CD14-positive monocyte (primary cell): ENCODE measurements around the gene ASCC3. TPM values are rescaled to one million over a fixed set of nuclear protein-coding genes. Genes with fewer than 3 reads are reported as not detected.

Experiments
- DNase-seq, 3 donors: peaks; one replicate each; pipeline ENCODE4 v3.0.0-alpha.2; 2011 to 2022
- H2AFZ ChIP-seq: 2 replicates; pipeline ENCODE4 v1.6.0; 2012; ENCODE audit warnings: mild to moderate bottlenecking, low read depth, low read length, inconsistent platforms; ENCODE audit not compliant: insufficient read depth, poor library complexity, severe bottlenecking
- H3K27ac ChIP-seq, 2 donors: 1 replicate in 1 of 2; 2 replicates in 1 of 2; pipeline ENCODE4 v1.5.1; 2012 to 2013; ENCODE audit warnings: low read length in 2 of 2, control low read depth in 1 of 2, inconsistent platforms in 1 of 2, low read depth in 1 of 2, mild to moderate bottlenecking in 1 of 2
- H3K27me3 ChIP-seq, 2 donors: one replicate each; pipeline versions ENCODE4 v1.6.0 to v1.6.1; 2011 to 2013; ENCODE audit warnings: low read length in 2 of 2; ENCODE audit not compliant: control insufficient read depth in 2 of 2, insufficient read depth in 2 of 2
- H3K36me3 ChIP-seq, 2 donors: replicated peaks in 1 of 2; 1 replicate in 1 of 2; 2 replicates in 1 of 2; pipeline versions ENCODE4 v1.5.1 to v1.6.1; 2012 to 2013; ENCODE audit warnings: low read length in 2 of 2, control low read depth in 1 of 2, inconsistent platforms in 1 of 2, mild to moderate bottlenecking in 1 of 2; ENCODE audit not compliant: insufficient read depth in 2 of 2, control insufficient read depth in 1 of 2
- H3K4me1 ChIP-seq, 2 donors: 1 replicate in 1 of 2; 2 replicates in 1 of 2; pipeline versions ENCODE4 v1.5.1 to v1.6.1; 2012 to 2013; ENCODE audit warnings: low read length in 2 of 2, control low read depth in 1 of 2, inconsistent platforms in 1 of 2, mild to moderate bottlenecking in 1 of 2, moderate library complexity in 1 of 2; ENCODE audit not compliant: insufficient read depth in 2 of 2, control insufficient read depth in 1 of 2
- H3K4me2 ChIP-seq: replicated peaks from 2 replicates; pipeline ENCODE3; 2012; ENCODE audit warnings: low read length, moderate library complexity, mild to moderate bottlenecking; ENCODE audit not compliant: poor library complexity, severe bottlenecking; ENCODE audit errors: extremely low read depth
- H3K4me3 ChIP-seq, 3 experiments: fragments of 200-600 bp in 1 of 3; sonication (generic) in 1 of 3; replicated peaks in 1 of 3; 1 replicate in 2 of 3; 2 replicates in 1 of 3; pipeline ENCODE4 v1.5.1; 2011 to 2013; ENCODE audit warnings: low read length in 3 of 3, mild to moderate bottlenecking in 3 of 3, control low read depth in 2 of 3, low read depth in 2 of 3, inconsistent platforms in 1 of 3, moderate library complexity in 1 of 3
- H3K79me2 ChIP-seq: 2 replicates; pipeline ENCODE4 v1.6.0; 2012; ENCODE audit warnings: mild to moderate bottlenecking, control low read depth, inconsistent platforms, low read length, moderate library complexity; ENCODE audit not compliant: insufficient read depth
- H3K9ac ChIP-seq: 2 replicates; pipeline ENCODE4 v1.6.0; 2017; ENCODE audit warnings: low read length, mild to moderate bottlenecking; ENCODE audit not compliant: insufficient read depth, poor library complexity, severe bottlenecking
- H3K9me3 ChIP-seq, 2 donors: replicated peaks in 1 of 2; 1 replicate in 1 of 2; 2 replicates in 1 of 2; pipeline versions ENCODE4 v1.5.1 to v1.6.1; 2012 to 2013; ENCODE audit warnings: low read length in 2 of 2, control low read depth in 1 of 2; ENCODE audit not compliant: control insufficient read depth in 1 of 2, insufficient read depth in 1 of 2
- H4K20me1 ChIP-seq: 2 replicates; pipeline ENCODE4 v1.6.0; 2012; ENCODE audit warnings: mild to moderate bottlenecking, low read length, control low read depth, moderate library complexity; ENCODE audit not compliant: insufficient read depth
- H3K27ac Mint-ChIP-seq, 7 donors: one replicate each; pipeline ENCODE4 v1.8.0; 2020; ENCODE audit warnings: mild to moderate bottlenecking in 7 of 7, mixed read lengths in 7 of 7, moderate library complexity in 6 of 7, inconsistent platforms in 2 of 7
- H3K27me3 Mint-ChIP-seq, 3 donors: one replicate each; pipeline ENCODE4 v1.8.0; 2021 to 2022; ENCODE audit warnings: low read depth in 3 of 3, mild to moderate bottlenecking in 3 of 3, mixed read lengths in 3 of 3, moderate library complexity in 3 of 3, inconsistent platforms in 1 of 3
- H3K36me3 Mint-ChIP-seq, 2 donors: one replicate each; pipeline ENCODE4 v1.8.0; 2020; ENCODE audit warnings: mixed read lengths in 2 of 2, inconsistent platforms in 1 of 2, mild to moderate bottlenecking in 1 of 2
- H3K4me1 Mint-ChIP-seq: one replicate; pipeline ENCODE4 v1.8.0; 2020; ENCODE audit warnings: mild to moderate bottlenecking, mixed read lengths
- H3K4me3 Mint-ChIP-seq, 2 donors: one replicate each; pipeline ENCODE4 v1.8.0; 2020; ENCODE audit warnings: mild to moderate bottlenecking in 2 of 2, mixed read lengths in 2 of 2, moderate library complexity in 1 of 2
- H3K9me3 Mint-ChIP-seq, 7 donors: one replicate each; pipeline ENCODE4 v1.8.0; 2020 to 2022; ENCODE audit warnings: mixed read lengths in 7 of 7, mild to moderate bottlenecking in 6 of 7, moderate library complexity in 6 of 7, inconsistent platforms in 2 of 7
- CTCF ChIP-seq: fragments of 200-600 bp; IDR thresholded peaks from one replicate; pipeline ENCODE4 v1.8.0; 2022; ENCODE audit warnings: antibody characterized with exemption, mild to moderate bottlenecking
- intact Hi-C, 2 donors: fragments of 100-400 bp; cut with micrococcal nuclease; formaldehyde crosslinking; loops; one replicate each; pipeline versions ENCODE4 v1.15.0 to v1.15.1; 2023
- polyA plus RNA-seq, 3 donors: library from polyadenylated mRNA; depleted of rRNA in 1 of 3; unstranded in 2 of 3; stranded (reverse) in 1 of 3; fragments of 300-500 nt in 2 of 3; fragments of >200 nt in 1 of 3; fragmentation: Illumina TruSeq in 2 of 3; gene quantifications; 1 replicate in 2 of 3; 2 replicates in 1 of 3; pipeline ENCODE4 v1.2.3, GENCODE V29; 2012 to 2021

The ASCC3 gene
- polyA plus RNA-seq, 3 donors, result 6.4 to 12.9 (median 10.6) TPM

- Histone ChIP-seq H2AFZ (no peak overlapping the region), H3K36me3 (no peaks in the 10 kb centered on the region), H3K9me3 (no peaks in the 10 kb centered on the region), H3K4me1 (peaks cover 16 to 19% of the 10 kb centered on the region in 2 donors), H3K4me3 (no peak overlapping the region), H3K79me2 (peaks cover 74% of the 10 kb centered on the region), H3K27me3 (no peaks in the 10 kb centered on the region), H4K20me1 (peaks cover 5% of the 10 kb centered on the region), H3K4me2 (no peak overlapping the region), H3K9ac (no peak overlapping the region), H3K27ac (no peak overlapping the region)
- no peak for DNase-seq
- Mint-ChIP-seq H3K4me3 (no peak overlapping the region), H3K36me3 (peaks cover 6 to 8% of the 10 kb centered on the region in 2 donors), H3K27ac (no peak overlapping the region), H3K4me1 (peaks cover 33% of the 10 kb centered on the region), H3K27me3 (no peaks in the 10 kb centered on the region), H3K9me3 (peaks cover 0 to 2% (median 0%) of the 10 kb centered on the region in 7 donors)
- TF ChIP-seq CTCF, result no peak
- intact Hi-C loops, result no loop called here
These were observed 3.3 kb downstream of the ASCC3 start for GRCh38 chr6:100877851-100878250.

GRCh38 chr6:100876251-100876650 is 4.9 kb downstream of the ASCC3 start:
- H3K4me1 Mint-ChIP-seq, result peaks cover 25% of the 10 kb centered on the region
- Histone ChIP-seq H2AFZ (no peak overlapping the region), H3K27me3 (no peaks in the 10 kb centered on the region), H3K9me3 (no peaks in the 10 kb centered on the region), H3K27ac (no peak overlapping the region), H4K20me1 (peaks cover 12% of the 10 kb centered on the region), H3K9ac (no peak overlapping the region), H3K79me2 (peaks cover 88% of the 10 kb centered on the region), H3K4me3 (no peak overlapping the region), H3K36me3 (peaks cover 0 to 13% of the 10 kb centered on the region in 2 donors), H3K4me1 (peaks cover 7 to 11% of the 10 kb centered on the region in 2 donors), H3K4me2 (no peak overlapping the region)
- no peaks in the 10 kb centered on the region for H3K27me3 Mint-ChIP-seq
- H3K4me3 Mint-ChIP-seq, result no peak overlapping the region
- DNase-seq, result no peak
- intact Hi-C loops, result no loop called here
- peaks cover 0 to 2% (median 0%) of the 10 kb centered on the region in 7 donors for H3K9me3 Mint-ChIP-seq
- peaks cover 14 to 17% of the 10 kb centered on the region in 2 donors for H3K36me3 Mint-ChIP-seq
- no peak for TF ChIP-seq CTCF
- H3K27ac Mint-ChIP-seq, result peak overlapping the region in 1 of 7 donors; percentile 20
